HCT116 (cell line): ENCODE results near the gene TMEM244. TPM values are rescaled to one million over a fixed set of nuclear protein-coding genes. Genes with fewer than 3 reads are reported as not detected.

Experiments
- ATAC-seq: fragments of 200-7000 bp; cut with Tn5 transposase; 2 replicates; pipeline ENCODE4 v1.9.1; 2020; ENCODE audit warnings: mild to moderate bottlenecking, moderate library complexity
- BruUV-seq: library from RNA; stranded (reverse); fragments of 400-500 nt; replicated peaks from 2 replicates; lab custom pipeline; 2021; lab: Mats Ljungman, UMichigan
- CTCF ChIA-PET: fragments of 300-600 bp; sonication (Branson Sonifier 250); formaldehyde crosslinking; loops from one replicate; lab custom pipeline; 2021; ENCODE audit warnings: antibody characterized with exemption; lab: Charles Lee
- POLR2A ChIA-PET: fragments of 300-600, 350-600 bp; sonication (Branson Sonifier 250); formaldehyde crosslinking; loops from one replicate; lab custom pipeline; 2021; ENCODE audit warnings: antibody characterized with exemption; lab: Charles Lee
- RAD21 ChIA-PET, 2 experiments: fragments of 300-600 bp; sonication (Branson Sonifier 250); formaldehyde crosslinking; loops; one replicate each; lab custom pipeline; 2023; ENCODE audit warnings: low total read pairs in 2 of 2; ENCODE audit not compliant: uncharacterized antibody in 2 of 2, unreplicated experiment in 2 of 2, low non-redundant PET in 1 of 2; lab: Charles Lee
- DNase-seq: peaks from one replicate; pipeline ENCODE4 v3.0.0-alpha.2; 2010; ENCODE audit warnings: low read depth, low spot score
- H2AFZ ChIP-seq: fragments of 200-600 bp; shearing (Covaris generic), sonication (generic); 2 replicates; pipeline ENCODE4 v1.6.1; 2017; ENCODE audit warnings: low read depth, mixed run types, mixed read lengths, antibody characterized with exemption, low read length; ENCODE audit not compliant: poor library complexity, severe bottlenecking
- H3K27ac ChIP-seq: 2 replicates; pipeline ENCODE4 v1.5.1; 2012; ENCODE audit warnings: low read depth, low read length
- H3K27me3 ChIP-seq: fragments of 200-600 bp; sonication (generic); 2 replicates; pipeline ENCODE4 v1.6.1; 2016; ENCODE audit warnings: mixed run types, low read length, mixed read lengths; ENCODE audit not compliant: insufficient read depth
- H3K36me3 ChIP-seq, 2 experiments: fragments of 200-500 bp in 1 of 2; fragments of 200-600 bp in 1 of 2; sonication (Bioruptor generic) in 1 of 2; sonication (generic) in 1 of 2; 2 replicates each; pipeline versions ENCODE4 v1.5.1 to v1.6.1; 2014 to 2016; ENCODE audit warnings: low read length in 2 of 2, inconsistent platforms in 1 of 2, mixed read lengths in 1 of 2, mixed run types in 1 of 2; ENCODE audit not compliant: insufficient read depth in 2 of 2, control insufficient read depth in 1 of 2
- H3K4me1 ChIP-seq, 2 experiments: fragments of 200-600 bp in 1 of 2; sonication (generic) in 1 of 2; 2 replicates each; pipeline versions ENCODE4 v1.5.1 to v1.6.1; 2012 to 2017; ENCODE audit warnings: low read length in 2 of 2, inconsistent platforms in 1 of 2, mild to moderate bottlenecking in 1 of 2, mixed read lengths in 1 of 2, mixed run types in 1 of 2, moderate library complexity in 1 of 2; ENCODE audit not compliant: insufficient read depth in 2 of 2, control insufficient read depth in 1 of 2
- H3K4me2 ChIP-seq: fragments of 200-600 bp; sonication (generic); 2 replicates; pipeline ENCODE4 v1.6.1; 2017; ENCODE audit warnings: mixed run types, low read length, mixed read lengths
- H3K4me3 ChIP-seq, 2 experiments: fragments of 200-600 bp in 1 of 2; sonication (generic) in 1 of 2; replicated peaks in 1 of 2; 2 replicates each; pipeline ENCODE4 v1.5.1; 2011 to 2016; ENCODE audit warnings: low read length in 2 of 2, control low read depth in 1 of 2, low read depth in 1 of 2, mild to moderate bottlenecking in 1 of 2, mixed read lengths in 1 of 2, mixed run types in 1 of 2
- H3K79me2 ChIP-seq: fragments of 200-600 bp; sonication (generic); 2 replicates; pipeline ENCODE4 v1.6.1; 2017; ENCODE audit warnings: mild to moderate bottlenecking, mixed run types, low read length, moderate library complexity, mixed read lengths; ENCODE audit not compliant: insufficient read depth
- H3K9ac ChIP-seq: fragments of 200-600 bp; sonication (generic); 2 replicates; pipeline ENCODE4 v1.6.1; 2016; ENCODE audit warnings: low read length, mixed read lengths
- H3K9me2 ChIP-seq: fragments of 200-600 bp; sonication (generic), shearing (Covaris generic); 2 replicates; pipeline ENCODE4 v1.6.1; 2017; ENCODE audit warnings: mixed run types, mild to moderate bottlenecking, moderate library complexity; ENCODE audit not compliant: insufficient read depth
- H3K9me3 ChIP-seq, 2 experiments: fragments of 200-500 bp in 1 of 2; fragments of 200-600 bp in 1 of 2; sonication (Bioruptor generic) in 1 of 2; sonication (generic) in 1 of 2; 2 replicates each; pipeline ENCODE4 v1.6.1; 2014 to 2017; ENCODE audit warnings: low read length in 2 of 2, mixed read lengths in 2 of 2, inconsistent platforms in 1 of 2, low read depth in 1 of 2, mild to moderate bottlenecking in 1 of 2, mixed run types in 1 of 2, moderate library complexity in 1 of 2; ENCODE audit not compliant: control insufficient read depth in 1 of 2, insufficient read depth in 1 of 2
- H4K20me1 ChIP-seq: fragments of 200-600 bp; sonication (generic), shearing (Covaris generic); 2 replicates; pipeline ENCODE4 v1.6.1; 2017; ENCODE audit warnings: mixed run types, mild to moderate bottlenecking, moderate library complexity; ENCODE audit not compliant: insufficient read depth
- CEBPB ChIP-seq: IDR thresholded peaks from 2 replicates; pipeline ENCODE4 v1.6.1; 2012; ENCODE audit warnings: low read depth
- CTCF ChIP-seq, 3 experiments: fragments of 200-600 bp in 1 of 3; sonication (generic) in 1 of 3; IDR thresholded peaks in 2 of 3; conservative IDR thresholded peaks in 1 of 3; 2 replicates each; pipeline ENCODE4 v1.5.1; 2012 to 2017; ENCODE audit warnings: low read depth in 2 of 3, low read length in 2 of 3, antibody characterized with exemption in 1 of 3, borderline replicate concordance in 1 of 3, control low read depth in 1 of 3, mild to moderate bottlenecking in 1 of 3, mixed read lengths in 1 of 3, mixed run types in 1 of 3, moderate library complexity in 1 of 3; ENCODE audit not compliant: insufficient read depth in 1 of 3
- EGR1 ChIP-seq: IDR thresholded peaks from 2 replicates; pipeline ENCODE4 v1.6.1; 2012; ENCODE audit warnings: low read depth
- ELF1 ChIP-seq: IDR thresholded peaks from 2 replicates; pipeline ENCODE4 v1.6.1; 2012; ENCODE audit warnings: low read depth, borderline replicate concordance
- EZH2 ChIP-seq: fragments of 200-600 bp; sonication (generic); IDR thresholded peaks from 2 replicates; pipeline ENCODE4 v1.6.1; 2017; ENCODE audit warnings: antibody characterized with exemption, mixed run types
- EZH2phosphoT487 ChIP-seq: fragments of 200-600 bp; IDR thresholded peaks from 2 replicates; pipeline ENCODE4 v1.6.1; 2018; ENCODE audit warnings: antibody characterized with exemption, borderline replicate concordance
- FOSL1 ChIP-seq: IDR thresholded peaks from 2 replicates; pipeline ENCODE4 v1.6.1; 2012; ENCODE audit warnings: low read depth
- JUND ChIP-seq: IDR thresholded peaks from 2 replicates; pipeline ENCODE4 v1.6.1; 2012
- POLR2A ChIP-seq: IDR thresholded peaks from 2 replicates; pipeline ENCODE4 v1.7.0; 2011; ENCODE audit warnings: borderline replicate concordance; ENCODE audit not compliant: insufficient read depth, insufficient read length; ENCODE audit errors: extremely low read depth
- RAD21 ChIP-seq: IDR thresholded peaks from 2 replicates; pipeline ENCODE4 v1.6.1; 2012; ENCODE audit warnings: low read depth, mild to moderate bottlenecking
- SRF ChIP-seq: IDR thresholded peaks from 2 replicates; pipeline ENCODE4 v1.6.1; 2012; ENCODE audit warnings: low read depth
- YY1 ChIP-seq: IDR thresholded peaks from 2 replicates; pipeline ENCODE4 v1.6.1; 2011; ENCODE audit warnings: low read length, low read depth, moderate library complexity, mild to moderate bottlenecking; ENCODE audit not compliant: insufficient replicate concordance; ENCODE audit errors: extremely low read depth
- ZFX ChIP-seq: fragments of 450-650 bp; IDR thresholded peaks from 2 replicates; pipeline ENCODE4 v1.6.1; 2017
- intact Hi-C: fragments of 100-400 bp; cut with micrococcal nuclease; formaldehyde crosslinking; loops from 2 replicates; pipeline ENCODE4 v1.10.0; 2022
- total RNA-seq: library from RNA; stranded (reverse); gene quantifications from one replicate; pipeline ENCODE4 v1.2.1, GENCODE V29; 2021; ENCODE audit not compliant: unreplicated experiment
- TF ChIP-seq, protein P1 (sequence below): IDR thresholded peaks from 2 replicates; pipeline ENCODE4 v1.6.1; 2012; ENCODE audit warnings: low read depth
- TF ChIP-seq, protein P2 (sequence below): IDR thresholded peaks from 2 replicates; pipeline ENCODE4 v1.6.1; 2012

The TMEM244 gene
- total RNA-seq, 1 experiment from 2014 or later, result not detected

DNA sequence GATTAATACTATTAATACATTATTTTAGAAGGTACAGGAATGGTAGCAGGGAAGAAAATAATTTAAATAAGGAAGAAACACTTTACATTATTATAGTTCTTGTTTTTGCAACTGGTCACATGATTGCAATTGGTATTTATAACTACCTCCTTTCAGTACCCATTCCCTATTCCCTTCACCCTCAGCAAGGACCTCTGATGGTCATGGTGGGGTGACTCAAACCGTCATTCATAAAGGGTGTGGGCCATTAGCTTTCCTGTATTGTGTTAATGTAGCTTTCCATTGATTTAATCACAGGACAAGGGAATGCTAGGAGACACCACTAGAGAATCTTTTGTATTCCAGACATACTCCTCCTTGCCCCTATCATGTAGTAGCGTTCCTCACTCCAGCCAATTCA is 47.2 kb upstream of the TMEM244 start:
- no peaks in the 10 kb centered on the region for H3K27me3 ChIP-seq
- no peak overlapping the region for H3K4me3 ChIP-seq
- BruUV-seq, result no TSS peak
- H3K9me3 ChIP-seq, result no peaks in the 10 kb centered on the region
- no peak overlapping the region for H3K4me2 ChIP-seq
- intact Hi-C loops, result no loop called here
- DNase-seq (no peak), ATAC-seq (no peak)
- no peak overlapping the region for H3K27ac ChIP-seq
- H3K9me2 ChIP-seq, result no peaks in the 10 kb centered on the region
- ChIA-PET RAD21 (no interaction called here), POLR2A (no interaction called here), CTCF (no interaction called here)
- no peak overlapping the region for H3K9ac ChIP-seq
- H3K4me1 ChIP-seq, result no peaks in the 10 kb centered on the region
- no peaks in the 10 kb centered on the region for H4K20me1 ChIP-seq
- H2AFZ ChIP-seq, result no peak overlapping the region
- H3K79me2 ChIP-seq, result no peaks in the 10 kb centered on the region
- TF ChIP-seq CTCF (IDR thresholded peaks at IDR 0.05 in 2 of 3, conservative IDR thresholded peaks at IDR 0.05 in 1 of 3; ENCODE audit: borderline replicate concordance in 1 of 3, insufficient read depth in 1 of 3, low read depth in 2 of 3, low read length in 2 of 3), result no peak
- TF ChIP-seq, protein P1, sequence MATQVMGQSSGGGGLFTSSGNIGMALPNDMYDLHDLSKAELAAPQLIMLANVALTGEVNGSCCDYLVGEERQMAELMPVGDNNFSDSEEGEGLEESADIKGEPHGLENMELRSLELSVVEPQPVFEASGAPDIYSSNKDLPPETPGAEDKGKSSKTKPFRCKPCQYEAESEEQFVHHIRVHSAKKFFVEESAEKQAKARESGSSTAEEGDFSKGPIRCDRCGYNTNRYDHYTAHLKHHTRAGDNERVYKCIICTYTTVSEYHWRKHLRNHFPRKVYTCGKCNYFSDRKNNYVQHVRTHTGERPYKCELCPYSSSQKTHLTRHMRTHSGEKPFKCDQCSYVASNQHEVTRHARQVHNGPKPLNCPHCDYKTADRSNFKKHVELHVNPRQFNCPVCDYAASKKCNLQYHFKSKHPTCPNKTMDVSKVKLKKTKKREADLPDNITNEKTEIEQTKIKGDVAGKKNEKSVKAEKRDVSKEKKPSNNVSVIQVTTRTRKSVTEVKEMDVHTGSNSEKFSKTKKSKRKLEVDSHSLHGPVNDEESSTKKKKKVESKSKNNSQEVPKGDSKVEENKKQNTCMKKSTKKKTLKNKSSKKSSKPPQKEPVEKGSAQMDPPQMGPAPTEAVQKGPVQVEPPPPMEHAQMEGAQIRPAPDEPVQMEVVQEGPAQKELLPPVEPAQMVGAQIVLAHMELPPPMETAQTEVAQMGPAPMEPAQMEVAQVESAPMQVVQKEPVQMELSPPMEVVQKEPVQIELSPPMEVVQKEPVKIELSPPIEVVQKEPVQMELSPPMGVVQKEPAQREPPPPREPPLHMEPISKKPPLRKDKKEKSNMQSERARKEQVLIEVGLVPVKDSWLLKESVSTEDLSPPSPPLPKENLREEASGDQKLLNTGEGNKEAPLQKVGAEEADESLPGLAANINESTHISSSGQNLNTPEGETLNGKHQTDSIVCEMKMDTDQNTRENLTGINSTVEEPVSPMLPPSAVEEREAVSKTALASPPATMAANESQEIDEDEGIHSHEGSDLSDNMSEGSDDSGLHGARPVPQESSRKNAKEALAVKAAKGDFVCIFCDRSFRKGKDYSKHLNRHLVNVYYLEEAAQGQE, result no peak
- TF ChIP-seq EZH2, result no peak
- TF ChIP-seq EGR1, result no peak
- no peak for TF ChIP-seq ELF1
- TF ChIP-seq EZH2phosphoT487, result no peak
- no peak for TF ChIP-seq POLR2A
- no peak for TF ChIP-seq RAD21
- no peak for TF ChIP-seq CEBPB
- TF ChIP-seq SRF, result no peak
- TF ChIP-seq, protein P2, sequence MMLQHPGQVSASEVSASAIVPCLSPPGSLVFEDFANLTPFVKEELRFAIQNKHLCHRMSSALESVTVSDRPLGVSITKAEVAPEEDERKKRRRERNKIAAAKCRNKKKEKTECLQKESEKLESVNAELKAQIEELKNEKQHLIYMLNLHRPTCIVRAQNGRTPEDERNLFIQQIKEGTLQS, result no peak
- TF ChIP-seq FOSL1, result no peak
- no peak for TF ChIP-seq ZFX
- TF ChIP-seq YY1, result no peak
- no peak for TF ChIP-seq JUND
- no peaks in the 10 kb centered on the region for H3K36me3 ChIP-seq
